Uterus (tissue), 2 donors: ENCODE measurements around the gene TEX2.

ENCODE experiments used
- CTCF ChIP-seq, 4 experiments: fragments of 200-600 bp in 2 of 4; fragments of 450-650 bp in 2 of 4; sonication (generic) in 2 of 4; IDR thresholded peaks; one replicate each; pipeline ENCODE4 v1.5.1; 2016 to 2019; ENCODE audit warnings: antibody characterized with exemption in 4 of 4, mild to moderate bottlenecking in 2 of 4, moderate library complexity in 1 of 4
- POLR2A ChIP-seq, 2 donors: fragments of 450-650 bp; IDR thresholded peaks; one replicate each; pipeline ENCODE4 v1.6.1; 2016; ENCODE audit warnings: antibody characterized with exemption in 2 of 2, mild to moderate bottlenecking in 1 of 2, moderate library complexity in 1 of 2

- TF ChIP-seq POLR2A (IDR thresholded peaks at IDR 0.05), result no peak
- TF ChIP-seq CTCF (IDR thresholded peaks at IDR 0.05), result no peak
These were observed 7.8 kb upstream of the TEX2 start for GRCh38 chr17:64270885-64271284.
